Activated T-cell treated with anti-CD3 and anti-CD28 coated beads, Interleukin-2, amount 50 U/mL, for 24 hours (primary cell): Measurements from ENCODE around the gene PICALM.
"Not testable (repeated sequence)": the region's sequence is repeated elsewhere in the genome, so short reads cannot be mapped to it uniquely, and the experiment has no call there.

Experiments used
- DNase-seq: peaks from one replicate; pipeline ENCODE4 v3.0.0-alpha.2; 2020
- H3K27ac Mint-ChIP-seq: 2 replicates; pipeline ENCODE4 v1.8.0; 2020; ENCODE audit warnings: mild to moderate bottlenecking, mixed read lengths
- H3K27me3 Mint-ChIP-seq: 2 replicates; pipeline ENCODE4 v1.8.0; 2020; ENCODE audit warnings: mixed read lengths
- H3K36me3 Mint-ChIP-seq: 2 replicates; pipeline ENCODE4 v1.8.0; 2020; ENCODE audit warnings: low read depth, mixed read lengths
- H3K4me1 Mint-ChIP-seq: 2 replicates; pipeline ENCODE4 v1.8.0; 2020; ENCODE audit warnings: low read depth, mixed read lengths
- H3K4me3 Mint-ChIP-seq: 2 replicates; pipeline ENCODE4 v1.8.0; 2020; ENCODE audit warnings: mild to moderate bottlenecking, moderate library complexity, mixed read lengths
- H3K9me3 Mint-ChIP-seq: 2 replicates; pipeline ENCODE4 v1.8.0; 2020; ENCODE audit warnings: mixed read lengths

The PICALM gene

DNA sequence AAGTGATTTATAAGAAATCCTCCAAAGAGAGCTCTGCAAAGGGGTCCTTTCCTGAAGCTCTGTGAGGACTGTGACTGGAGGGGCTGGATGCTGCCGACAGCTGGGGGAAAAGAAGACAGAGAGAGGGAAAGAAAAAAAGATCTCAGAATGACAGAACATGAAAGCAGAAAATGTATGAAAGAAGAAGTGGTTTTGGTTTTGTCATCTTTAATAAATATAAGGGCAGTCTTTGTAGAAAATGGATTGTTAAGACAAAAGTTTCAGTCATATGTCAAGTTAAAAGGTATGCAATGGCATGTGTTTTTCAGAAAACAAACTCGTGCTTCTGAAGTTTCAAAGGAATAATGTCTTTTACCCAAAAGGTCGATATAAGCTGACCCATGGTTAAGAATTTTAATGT is 108.2 kb downstream of the PICALM start:
- DNase-seq, result no peak
- Mint-ChIP-seq H3K36me3 (peaks cover 97% of the 10 kb centered on the region), H3K4me1 (peaks cover 22% of the 10 kb centered on the region), H3K4me3 (no peak overlapping the region), H3K27ac (peak overlapping the region; percentile 79), H3K9me3 (peaks cover 4% of the 10 kb centered on the region), H3K27me3 (no peaks in the 10 kb centered on the region)

DNA sequence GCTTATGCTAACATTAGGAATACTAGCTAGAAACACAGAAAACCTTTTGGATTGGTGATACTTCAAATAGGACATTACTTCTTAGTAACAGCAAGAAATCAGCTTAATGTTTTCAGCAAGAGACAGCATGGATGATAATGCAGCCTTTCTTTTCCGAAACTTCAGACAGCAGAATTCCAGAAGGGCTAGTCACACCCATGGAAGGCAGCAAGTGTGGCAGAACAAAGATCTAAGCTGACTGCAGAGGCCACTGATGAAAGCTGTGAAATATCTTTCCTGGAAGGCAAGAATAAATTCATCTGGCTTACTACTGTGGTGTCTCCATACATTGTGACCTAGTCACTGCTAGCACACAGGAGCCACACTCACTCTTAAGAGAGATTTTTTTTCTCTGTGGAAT is 113.4 kb downstream of the PICALM start:
- Mint-ChIP-seq H3K9me3 (peaks cover 29% of the 10 kb centered on the region), H3K4me1 (peaks cover 13% of the 10 kb centered on the region), H3K36me3 (peaks cover 84% of the 10 kb centered on the region), H3K27me3 (no peaks in the 10 kb centered on the region), H3K4me3 (no peak overlapping the region), H3K27ac (no peak overlapping the region)
- DNase-seq, result no peak

DNA sequence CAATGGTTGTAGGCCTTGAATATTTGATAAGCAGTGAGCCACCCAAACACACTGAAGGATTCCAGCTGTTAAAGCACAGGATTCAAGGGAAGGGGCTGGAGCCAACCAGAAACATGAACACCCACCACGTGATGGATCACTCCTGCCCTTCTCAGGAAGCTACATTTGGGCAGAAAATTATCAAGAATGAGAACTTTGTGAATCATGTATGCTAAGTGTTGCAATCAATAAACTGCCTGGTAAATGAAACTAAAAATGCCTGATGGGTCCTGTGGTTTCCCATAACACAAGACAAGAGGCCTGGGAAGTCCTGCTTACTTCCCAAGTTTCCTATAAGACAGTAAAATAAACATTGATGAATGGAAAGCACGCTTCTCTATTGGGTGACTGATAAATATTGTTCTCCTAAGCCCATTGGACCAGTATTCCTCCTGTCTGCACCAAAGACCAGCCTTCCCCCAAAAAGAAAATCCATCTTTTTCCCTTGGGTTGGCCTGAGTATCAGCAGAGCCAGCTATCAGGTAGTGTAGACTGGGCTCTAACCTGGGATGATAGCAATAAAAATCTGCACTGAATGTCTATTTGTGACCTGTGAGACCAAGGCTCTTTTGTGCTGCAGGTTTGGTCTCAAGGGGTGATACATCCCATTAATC is 115.3 kb downstream of the PICALM start:
- Mint-ChIP-seq H3K27ac (peak overlapping the region; percentile 59), H3K36me3 (peaks cover 73% of the 10 kb centered on the region), H3K4me3 (no peak overlapping the region), H3K27me3 (no peaks in the 10 kb centered on the region), H3K9me3 (peaks cover 37% of the 10 kb centered on the region), H3K4me1 (peaks cover 25% of the 10 kb centered on the region)
- no peak for DNase-seq

DNA sequence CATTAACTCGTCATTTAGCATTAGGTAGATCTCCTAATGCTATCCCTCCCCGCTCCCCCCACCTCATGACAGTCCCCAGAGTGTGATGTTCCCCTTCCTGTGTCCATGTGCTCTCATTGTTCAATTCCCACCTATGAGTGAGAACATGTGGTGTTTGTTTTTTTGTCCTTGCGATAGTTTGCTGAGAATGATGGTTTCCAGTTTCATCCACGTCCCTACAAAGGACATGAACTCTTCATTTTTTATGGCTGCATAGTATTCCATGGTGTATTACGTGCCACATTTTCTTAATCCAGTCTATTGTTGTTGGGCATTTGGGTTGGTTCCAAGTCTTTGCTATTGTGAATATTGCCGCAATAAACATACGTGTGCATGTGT is 116.8 kb downstream of the PICALM start:
- Mint-ChIP-seq H3K9me3 (peaks cover 38% of the 10 kb centered on the region), H3K4me1 (peaks cover 41% of the 10 kb centered on the region), H3K27ac (peak overlapping the region; percentile 73), H3K36me3 (peaks cover 59% of the 10 kb centered on the region)
- not testable (repeated sequence) for DNase-seq, H3K27me3 Mint-ChIP-seq, H3K4me3 Mint-ChIP-seq

DNA sequence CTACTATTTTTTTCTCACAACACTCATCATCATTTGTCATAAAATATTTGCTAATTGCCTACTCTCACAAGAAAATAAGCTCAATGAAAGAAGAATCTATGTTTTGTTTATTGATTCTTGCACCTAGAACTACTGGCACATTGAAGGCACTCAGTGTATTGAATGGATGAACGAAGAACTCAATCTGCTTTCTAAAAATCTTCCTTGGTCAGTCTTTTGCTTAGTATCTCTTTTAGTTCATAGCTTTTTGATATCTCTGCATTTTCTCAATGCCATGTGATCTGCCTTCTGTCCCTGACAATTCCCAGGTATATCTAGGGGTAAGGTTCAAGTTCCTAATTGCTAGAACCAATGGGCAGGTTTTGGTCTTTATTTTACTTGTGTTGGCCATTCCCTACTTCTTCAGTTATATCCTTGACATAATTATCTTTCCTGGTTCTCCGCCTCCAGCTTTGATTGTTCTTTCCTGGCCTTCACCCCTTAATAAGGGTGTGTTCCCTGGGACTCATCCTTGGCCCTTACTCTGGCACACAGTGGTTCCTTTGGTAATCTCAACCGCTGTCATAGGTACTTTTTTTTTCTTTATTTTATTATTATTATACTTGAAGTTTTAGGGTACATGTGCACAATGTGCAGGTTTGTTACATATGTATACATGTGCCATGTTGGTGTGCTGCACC is 117.3 kb downstream of the PICALM start:
- Mint-ChIP-seq H3K27ac (no peak overlapping the region), H3K9me3 (peaks cover 39% of the 10 kb centered on the region), H3K4me3 (no peak overlapping the region), H3K36me3 (peaks cover 56% of the 10 kb centered on the region), H3K4me1 (peaks cover 46% of the 10 kb centered on the region), H3K27me3 (no peaks in the 10 kb centered on the region)
- DNase-seq, result no peak

DNA sequence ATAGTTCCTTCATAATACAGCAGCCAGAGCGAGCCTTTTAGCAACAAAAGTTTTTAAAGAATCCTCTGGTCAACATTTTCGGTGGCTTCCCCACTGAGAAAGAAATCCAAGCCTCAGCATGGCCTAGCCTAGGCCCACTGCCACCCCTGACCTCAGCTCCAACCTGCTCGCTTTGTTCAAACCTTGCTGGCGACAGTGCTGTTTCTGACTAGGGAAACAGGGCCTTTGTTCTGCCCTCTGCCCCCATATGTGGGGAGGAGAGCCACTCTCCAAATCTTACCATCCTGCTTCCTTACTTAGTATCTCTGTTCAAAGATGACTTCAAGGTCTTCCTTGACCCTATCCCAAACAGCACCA is 117.9 kb downstream of the PICALM start:
- peaks cover 55% of the 10 kb centered on the region for H3K36me3 Mint-ChIP-seq
- no peaks in the 10 kb centered on the region for H3K27me3 Mint-ChIP-seq
- no peak overlapping the region for H3K27ac Mint-ChIP-seq
- peaks cover 41% of the 10 kb centered on the region for H3K9me3 Mint-ChIP-seq
- peaks cover 51% of the 10 kb centered on the region for H3K4me1 Mint-ChIP-seq
- no peak for DNase-seq
- H3K4me3 Mint-ChIP-seq, result no peak overlapping the region

DNA sequence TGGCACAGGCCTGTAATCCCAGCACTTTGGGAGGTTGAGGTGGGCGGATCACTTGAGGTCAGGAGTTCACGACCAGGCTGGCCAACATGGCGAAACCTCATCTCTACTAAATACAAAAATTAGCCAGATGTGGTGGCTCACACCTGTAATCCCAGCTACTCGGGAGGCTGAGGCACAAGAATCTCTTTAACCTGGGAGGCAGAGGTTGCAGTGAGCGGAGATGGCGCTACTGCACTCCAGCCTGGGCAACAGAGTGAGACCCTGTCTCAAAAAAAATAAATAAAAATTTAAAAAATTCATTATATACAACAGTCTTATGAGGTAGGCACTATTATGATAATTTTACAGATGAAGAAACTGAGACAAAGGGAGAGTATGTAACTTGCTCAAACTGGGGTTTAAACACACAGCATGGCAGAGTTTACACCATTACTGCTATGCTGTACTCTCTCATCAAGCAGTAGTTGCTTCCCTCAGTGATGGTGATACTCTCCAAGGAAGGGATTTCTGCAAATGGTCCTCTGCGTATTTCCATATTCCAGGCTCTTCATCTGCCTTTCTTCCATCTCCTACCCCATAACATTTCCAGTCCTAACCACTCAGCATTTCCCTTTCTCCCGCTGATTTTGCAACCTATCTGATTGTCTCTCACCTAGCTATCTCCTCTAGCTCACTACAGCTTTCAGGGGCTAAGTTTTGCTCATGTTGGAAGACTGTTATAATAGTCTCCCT is 118.4 kb downstream of the PICALM start:
- Mint-ChIP-seq H3K27ac (peak overlapping the region; percentile 98), H3K4me3 (no peak overlapping the region), H3K9me3 (peaks cover 43% of the 10 kb centered on the region), H3K4me1 (peaks cover 57% of the 10 kb centered on the region), H3K27me3 (no peaks in the 10 kb centered on the region), H3K36me3 (peaks cover 55% of the 10 kb centered on the region)
- DNase-seq, result no peak

DNA sequence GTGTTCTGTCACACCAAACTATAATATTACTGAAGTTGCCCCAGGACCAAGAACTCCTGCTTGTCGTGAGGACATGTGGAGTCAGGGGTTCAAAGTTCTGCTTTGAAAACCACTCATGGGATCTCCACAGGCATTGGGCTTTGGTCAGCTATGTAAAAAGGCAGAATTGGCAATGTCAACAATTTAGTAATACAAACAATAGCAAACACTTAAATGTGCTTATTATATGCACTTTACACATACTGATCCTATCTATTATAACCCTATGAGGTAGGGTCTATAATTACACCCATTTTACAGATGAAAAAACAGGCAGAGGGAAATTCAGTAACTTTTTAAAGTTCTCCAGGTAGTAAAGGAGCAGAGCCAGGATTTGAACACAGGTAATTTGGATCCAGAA is 119.1 kb downstream of the PICALM start:
- DNase-seq, result no peak
- peak overlapping the region; percentile 98 for H3K27ac Mint-ChIP-seq
- H3K9me3 Mint-ChIP-seq, result peaks cover 46% of the 10 kb centered on the region
- H3K4me3 Mint-ChIP-seq, result no peak overlapping the region
- peaks cover 58% of the 10 kb centered on the region for H3K4me1 Mint-ChIP-seq
- H3K36me3 Mint-ChIP-seq, result peaks cover 55% of the 10 kb centered on the region
- H3K27me3 Mint-ChIP-seq, result no peaks in the 10 kb centered on the region

DNA sequence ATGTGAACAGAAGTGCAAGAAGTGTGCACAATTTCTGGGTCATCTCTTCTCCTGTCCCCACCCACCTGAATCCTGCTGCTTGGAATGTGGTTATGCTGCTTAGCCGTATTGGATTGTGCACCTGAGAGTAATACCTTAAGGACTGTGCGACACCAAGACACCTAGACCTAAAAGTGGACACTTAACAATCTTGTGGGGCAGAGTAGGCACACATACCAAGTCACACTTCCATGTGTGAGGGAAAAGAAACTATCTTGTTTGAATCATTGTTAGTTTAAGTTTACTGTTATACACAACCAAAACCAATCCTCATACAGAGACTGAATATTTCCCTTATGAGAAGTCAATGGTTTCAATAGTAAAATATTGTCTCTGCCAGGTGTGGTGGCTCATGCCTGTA is 120.0 kb downstream of the PICALM start:
- no peak for DNase-seq
- Mint-ChIP-seq H3K4me1 (peaks cover 56% of the 10 kb centered on the region), H3K36me3 (peaks cover 48% of the 10 kb centered on the region), H3K4me3 (peak overlapping the region; percentile 64), H3K27me3 (no peaks in the 10 kb centered on the region), H3K9me3 (peaks cover 44% of the 10 kb centered on the region), H3K27ac (peak overlapping the region; percentile 98)

DNA sequence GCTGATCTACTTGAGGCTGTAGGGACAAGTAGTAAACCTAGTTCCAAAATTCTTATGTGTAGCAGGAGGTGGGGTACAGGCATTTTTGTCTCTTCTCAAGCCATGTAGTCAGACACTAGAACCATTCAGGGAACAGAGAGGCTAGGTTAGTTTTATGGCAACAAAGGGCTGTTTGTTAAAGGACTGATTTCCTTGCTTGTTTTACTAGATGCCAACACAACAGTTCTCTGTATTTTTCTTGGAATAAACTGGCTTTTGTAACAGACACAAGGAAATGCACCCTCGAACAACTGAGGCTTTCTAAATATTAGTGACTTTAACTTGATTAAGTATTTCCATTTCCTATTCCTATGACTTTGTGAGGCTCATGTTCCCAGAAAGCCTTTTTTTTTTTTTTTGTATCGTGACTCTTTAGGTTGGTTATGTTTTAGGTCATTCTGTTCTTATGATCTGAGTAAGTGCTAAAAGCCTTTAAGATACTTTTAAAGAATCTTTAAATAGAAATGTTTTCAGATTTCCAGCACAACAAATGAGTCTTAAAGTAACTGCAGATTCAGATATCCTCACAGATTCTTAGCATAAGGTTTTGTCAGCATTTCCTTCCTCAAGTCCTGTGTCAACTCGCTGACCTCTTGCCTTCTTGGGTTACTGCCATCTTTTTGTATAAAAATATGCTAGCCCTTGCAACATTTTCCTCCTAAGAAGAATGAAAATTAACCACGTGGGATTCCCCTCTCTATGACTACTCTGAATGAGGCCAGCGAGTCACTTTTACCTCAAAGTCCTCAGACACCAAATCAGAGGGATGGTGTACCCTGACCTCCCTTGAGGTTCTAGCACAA is 121.2 kb downstream of the PICALM start:
- Mint-ChIP-seq H3K4me3 (peak overlapping the region; percentile 64), H3K27ac (peak overlapping the region; percentile 98), H3K27me3 (no peaks in the 10 kb centered on the region), H3K36me3 (peaks cover 37% of the 10 kb centered on the region), H3K9me3 (peaks cover 36% of the 10 kb centered on the region), H3K4me1 (peaks cover 54% of the 10 kb centered on the region)
- no peak for DNase-seq

DNA sequence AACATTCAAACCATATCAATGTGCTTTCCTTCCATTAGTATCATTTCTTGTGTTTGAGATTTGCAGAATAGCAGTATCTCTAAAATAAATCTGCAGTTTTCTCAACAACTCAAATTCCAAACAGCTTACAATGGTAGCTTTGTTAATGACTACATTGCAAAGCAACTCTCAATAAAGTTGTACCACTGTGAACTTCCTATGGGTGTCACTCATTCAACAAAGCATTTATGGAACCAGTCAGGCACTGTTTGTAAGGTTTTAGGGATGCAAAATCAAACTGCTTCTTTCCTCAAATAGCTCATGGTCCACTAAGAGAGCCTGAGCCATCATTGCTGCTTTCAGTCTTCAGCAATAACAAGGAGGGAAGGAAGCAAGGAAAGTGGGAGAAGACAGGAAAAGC is 122.7 kb downstream of the PICALM start:
- Mint-ChIP-seq H3K4me3 (no peak overlapping the region), H3K27me3 (no peaks in the 10 kb centered on the region), H3K36me3 (peaks cover 31% of the 10 kb centered on the region), H3K4me1 (peaks cover 54% of the 10 kb centered on the region), H3K27ac (peak overlapping the region; percentile 98), H3K9me3 (peaks cover 31% of the 10 kb centered on the region)
- no peak for DNase-seq

DNA sequence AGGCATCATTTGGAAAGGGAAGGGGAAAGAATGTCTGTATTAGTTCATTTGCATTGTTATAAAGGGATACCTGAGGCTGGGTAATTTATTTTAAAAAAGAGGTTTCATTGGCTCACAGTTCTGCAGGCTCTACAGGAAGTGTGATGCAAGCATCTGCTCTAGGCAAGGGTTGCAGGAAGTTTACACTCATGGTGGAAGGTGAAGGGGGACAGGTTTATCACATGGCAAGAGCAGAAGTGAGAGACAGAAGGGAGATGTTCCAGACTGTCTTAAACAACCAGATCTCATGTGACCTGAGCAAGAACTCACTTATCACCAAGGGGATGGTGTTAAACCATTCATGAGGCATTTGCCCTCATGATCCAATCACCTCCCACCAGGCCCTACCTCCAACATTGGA is 123.1 kb downstream of the PICALM start:
- no peak for DNase-seq
- Mint-ChIP-seq H3K9me3 (peaks cover 30% of the 10 kb centered on the region), H3K27me3 (no peaks in the 10 kb centered on the region), H3K27ac (peak overlapping the region; percentile 98), H3K4me3 (no peak overlapping the region), H3K4me1 (peaks cover 54% of the 10 kb centered on the region), H3K36me3 (peaks cover 30% of the 10 kb centered on the region)

DNA sequence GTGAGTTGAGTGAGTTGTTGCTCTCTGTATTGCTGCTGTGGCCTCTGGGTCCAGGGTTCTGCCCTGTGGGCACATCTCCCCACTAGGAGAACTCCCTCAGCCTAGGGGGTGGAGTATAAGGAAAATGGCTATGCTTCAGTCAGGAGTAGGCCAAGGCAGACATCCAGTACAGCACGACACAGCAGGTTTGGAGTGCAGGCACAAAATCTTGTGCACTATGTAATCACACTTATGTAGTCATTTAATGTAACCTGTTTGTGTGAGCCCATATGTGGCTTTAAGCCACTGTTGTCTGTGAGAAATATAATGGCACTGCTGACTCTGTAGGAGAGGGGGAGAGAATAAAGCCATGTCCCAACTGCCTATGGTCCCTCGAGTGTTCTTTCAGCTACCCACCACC is 123.6 kb downstream of the PICALM start:
- peak overlapping the region; percentile 98 for H3K27ac Mint-ChIP-seq
- no peak for DNase-seq
- peaks cover 30% of the 10 kb centered on the region for H3K9me3 Mint-ChIP-seq
- H3K36me3 Mint-ChIP-seq, result peaks cover 27% of the 10 kb centered on the region
- peaks cover 51% of the 10 kb centered on the region for H3K4me1 Mint-ChIP-seq
- no peaks in the 10 kb centered on the region for H3K27me3 Mint-ChIP-seq
- no peak overlapping the region for H3K4me3 Mint-ChIP-seq

DNA sequence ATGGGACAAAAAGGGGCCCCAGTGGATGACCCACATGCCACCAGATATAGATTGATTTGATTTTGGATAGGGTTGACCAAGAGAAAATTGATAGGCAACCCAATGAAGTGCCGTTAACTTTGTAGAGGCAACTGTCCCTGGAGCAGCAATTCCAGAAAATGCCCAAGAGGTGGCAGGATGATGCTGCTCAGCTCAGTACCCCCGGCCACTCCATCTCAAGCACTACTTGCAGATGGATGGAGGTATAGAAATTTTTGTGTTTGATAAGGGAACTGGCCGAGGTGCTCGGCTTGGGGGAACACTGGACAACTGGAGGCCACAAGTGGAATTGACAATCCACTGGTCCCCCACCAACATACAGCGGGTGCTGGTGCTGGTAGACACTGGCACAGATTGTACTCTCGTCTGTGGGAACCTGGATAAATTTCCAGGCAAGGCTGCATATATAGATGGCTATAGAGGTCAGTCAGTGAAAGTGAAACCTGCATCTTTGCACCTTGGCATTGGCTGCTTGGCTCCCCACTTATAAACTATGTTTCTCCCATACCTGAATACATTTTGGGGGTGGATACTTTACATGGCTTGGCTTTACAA is 127.4 kb downstream of the PICALM start:
- Mint-ChIP-seq H3K27me3 (no peaks in the 10 kb centered on the region), H3K27ac (no peak overlapping the region), H3K4me3 (no peak overlapping the region), H3K9me3 (peaks cover 19% of the 10 kb centered on the region), H3K36me3 (peaks cover 16% of the 10 kb centered on the region), H3K4me1 (peaks cover 26% of the 10 kb centered on the region)
- DNase-seq, result no peak
